OCI-LY7 (cell line): ENCODE data around the gene ARL2. TPM values are rescaled to one million over a fixed set of nuclear protein-coding genes. Genes with fewer than 3 reads are reported as not detected.

Experiments used
- BruUV-seq: library from RNA; stranded (reverse); fragments of 400-500 nt; replicated peaks from 2 replicates; lab custom pipeline; 2021; lab: Mats Ljungman, UMichigan
- CTCF ChIA-PET: fragments of 300-600 bp; sonication (Branson Sonifier 250); formaldehyde crosslinking; loops from one replicate; lab custom pipeline; 2022; ENCODE audit warnings: antibody characterized with exemption; ENCODE audit not compliant: unreplicated experiment; lab: Charles Lee
- POLR2A ChIA-PET: fragments of 300-600 bp; sonication (Branson Sonifier 250); formaldehyde crosslinking; loops from one replicate; lab custom pipeline; 2022; ENCODE audit warnings: antibody characterized with exemption; lab: Charles Lee
- DNase-seq: peaks from one replicate; pipeline ENCODE4 v3.0.0-alpha.2; 2015; ENCODE audit warnings: low spot score
- H2AFZ ChIP-seq: fragments of 200-600 bp; sonication (generic), shearing (Covaris generic); 2 replicates; pipeline ENCODE4 v1.6.1; 2014; ENCODE audit warnings: mild to moderate bottlenecking, antibody characterized with exemption, low read length, moderate library complexity
- H3K27ac ChIP-seq: fragments of 200-600 bp; sonication (generic); 2 replicates; pipeline ENCODE4 v1.5.1; 2014; ENCODE audit warnings: mixed run types, low read depth, mild to moderate bottlenecking, moderate library complexity, low read length, inconsistent platforms; ENCODE audit not compliant: poor library complexity, severe bottlenecking
- H3K36me3 ChIP-seq: fragments of 200-600 bp; sonication (generic); 2 replicates; pipeline ENCODE4 v1.6.1; 2014; ENCODE audit warnings: mild to moderate bottlenecking, antibody characterized with exemption, low read length, moderate library complexity, mixed read lengths; ENCODE audit not compliant: insufficient read depth
- H3K4me1 ChIP-seq: fragments of 200-600 bp; sonication (generic); 2 replicates; pipeline ENCODE4 v1.5.1; 2014; ENCODE audit warnings: mild to moderate bottlenecking, low read length; ENCODE audit not compliant: insufficient read depth, poor library complexity, severe bottlenecking
- H3K4me2 ChIP-seq: fragments of 200-600 bp; sonication (generic); 2 replicates; pipeline ENCODE4 v1.6.1; 2014; ENCODE audit warnings: mild to moderate bottlenecking, low read length
- H3K4me3 ChIP-seq: fragments of 200-600 bp; sonication (generic); 2 replicates; pipeline ENCODE4 v1.5.1; 2014; ENCODE audit warnings: mild to moderate bottlenecking, low read depth, low read length; ENCODE audit not compliant: poor library complexity, severe bottlenecking
- H3K79me2 ChIP-seq: fragments of 200-600 bp; sonication (generic); 2 replicates; pipeline ENCODE4 v1.6.1; 2016; ENCODE audit warnings: low read depth, mild to moderate bottlenecking, low read length, moderate library complexity, mixed read lengths; ENCODE audit not compliant: insufficient read depth
- H3K9me2 ChIP-seq: fragments of 200-600 bp; sonication (generic); 2 replicates; pipeline ENCODE4 v1.6.1; 2016; ENCODE audit warnings: mild to moderate bottlenecking, low read length, mixed read lengths; ENCODE audit not compliant: insufficient read depth
- H3K9me3 ChIP-seq: fragments of 200-600 bp; sonication (generic); 2 replicates; pipeline ENCODE4 v1.6.1; 2014; ENCODE audit warnings: mild to moderate bottlenecking, mixed run types, low read length, mixed read lengths
- H4K20me1 ChIP-seq: fragments of 200-600 bp; sonication (generic); 2 replicates; pipeline ENCODE4 v1.6.1; 2014; ENCODE audit warnings: mild to moderate bottlenecking, antibody characterized with exemption, low read length, moderate library complexity, mixed read lengths; ENCODE audit not compliant: insufficient read depth
- EZH2phosphoT487 ChIP-seq: fragments of 200-600 bp; sonication (generic); IDR thresholded peaks from 2 replicates; pipeline ENCODE4 v1.6.1; 2018; ENCODE audit warnings: low read depth, borderline replicate concordance, mild to moderate bottlenecking, mixed run types, antibody characterized with exemption, low read length, moderate library complexity, mixed read lengths
- intact Hi-C: fragments of 100-400 bp; cut with micrococcal nuclease; formaldehyde crosslinking; loops from one replicate; pipeline ENCODE4 v1.10.0; 2022; ENCODE audit not compliant: unreplicated experiment
- total RNA-seq, 2 experiments: library from RNA; depleted of rRNA in 1 of 2; stranded (reverse); fragments of >200 nt in 1 of 2; shearing (Covaris generic) in 1 of 2; gene quantifications; 2 replicates each; pipeline ENCODE4 v1.2.3, GENCODE V29; 2014 to 2022
- TF ChIP-seq, protein P1 (sequence below): fragments of 200-600 bp; sonication (generic); conservative IDR thresholded peaks from 2 replicates; pipeline ENCODE4 v1.5.1; 2014; ENCODE audit warnings: mild to moderate bottlenecking, antibody characterized with exemption, low read length, moderate library complexity, mixed read lengths

The ARL2 gene
- total RNA-seq, 2 experiments from 2014 or later = 95.9 to 130 TPM

GRCh38 chr11:65053827-65054508 lies 40.0 kb downstream of the ARL2 start:
- Histone ChIP-seq H2AFZ (peak overlapping the region; percentile 60), H3K4me3 (peak overlapping the region; percentile 34), H3K9me2 (no peaks in the 10 kb centered on the region), H3K4me1 (peaks cover 32% of the 10 kb centered on the region), H4K20me1 (no peaks in the 10 kb centered on the region), H3K4me2 (peak overlapping the region; percentile 68), H3K36me3 (no peaks in the 10 kb centered on the region), H3K79me2 (no peaks in the 10 kb centered on the region), H3K9me3 (no peaks in the 10 kb centered on the region), H3K27ac (peak overlapping the region; percentile 55)
- DNase-seq = peak; percentile 77
- POLR2A ChIA-PET = interaction anchor here (1.4 kb wide), 1 partner anchor 13 kb away, joined by 4 read pairs; the partner anchor contains the start of gene SAC3D1
- CTCF ChIA-PET = no interaction called here
- BruUV-seq = no TSS peak
- intact Hi-C loops = no loop called here
- no peak for TF ChIP-seq EZH2phosphoT487
- TF ChIP-seq, protein P1, sequence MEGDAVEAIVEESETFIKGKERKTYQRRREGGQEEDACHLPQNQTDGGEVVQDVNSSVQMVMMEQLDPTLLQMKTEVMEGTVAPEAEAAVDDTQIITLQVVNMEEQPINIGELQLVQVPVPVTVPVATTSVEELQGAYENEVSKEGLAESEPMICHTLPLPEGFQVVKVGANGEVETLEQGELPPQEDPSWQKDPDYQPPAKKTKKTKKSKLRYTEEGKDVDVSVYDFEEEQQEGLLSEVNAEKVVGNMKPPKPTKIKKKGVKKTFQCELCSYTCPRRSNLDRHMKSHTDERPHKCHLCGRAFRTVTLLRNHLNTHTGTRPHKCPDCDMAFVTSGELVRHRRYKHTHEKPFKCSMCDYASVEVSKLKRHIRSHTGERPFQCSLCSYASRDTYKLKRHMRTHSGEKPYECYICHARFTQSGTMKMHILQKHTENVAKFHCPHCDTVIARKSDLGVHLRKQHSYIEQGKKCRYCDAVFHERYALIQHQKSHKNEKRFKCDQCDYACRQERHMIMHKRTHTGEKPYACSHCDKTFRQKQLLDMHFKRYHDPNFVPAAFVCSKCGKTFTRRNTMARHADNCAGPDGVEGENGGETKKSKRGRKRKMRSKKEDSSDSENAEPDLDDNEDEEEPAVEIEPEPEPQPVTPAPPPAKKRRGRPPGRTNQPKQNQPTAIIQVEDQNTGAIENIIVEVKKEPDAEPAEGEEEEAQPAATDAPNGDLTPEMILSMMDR = no peak

DNA sequence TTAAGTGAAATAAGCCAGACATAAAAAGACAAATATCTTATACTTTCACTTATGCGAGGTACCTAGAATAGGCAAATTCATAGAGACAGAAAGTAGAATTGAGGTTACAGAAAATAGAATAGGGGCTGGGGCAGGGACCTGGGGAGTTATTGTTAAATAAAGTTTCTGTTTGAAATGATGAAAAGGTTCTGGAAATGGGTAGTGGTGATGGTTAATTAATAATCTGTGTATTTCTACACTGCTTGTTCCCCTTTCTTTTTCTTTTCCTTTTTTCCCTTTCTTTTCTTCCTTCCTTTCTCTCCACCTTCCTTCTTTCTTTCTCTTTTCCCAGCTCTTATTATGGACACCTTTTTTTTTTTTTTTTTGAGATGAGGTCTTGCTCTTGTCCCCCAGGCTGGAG lies 41.6 kb downstream of the ARL2 start:
- no peaks in the 10 kb centered on the region for H4K20me1 ChIP-seq
- no peak overlapping the region for H3K4me3 ChIP-seq
- no peak overlapping the region for H2AFZ ChIP-seq
- no peak overlapping the region for H3K27ac ChIP-seq
- intact Hi-C loops = no loop called here
- no peaks in the 10 kb centered on the region for H3K36me3 ChIP-seq
- TF ChIP-seq, protein P1 = no peak
- TF ChIP-seq EZH2phosphoT487 = no peak
- 0 out of 2 replicates have a peak overlapping the region, but pooled peaks have one; percentile 8 for H3K4me2 ChIP-seq
- BruUV-seq = no TSS peak
- no peaks in the 10 kb centered on the region for H3K79me2 ChIP-seq
- ChIA-PET CTCF (interaction anchor here (0.6 kb wide), 1 partner anchor 79 kb away, joined by 3 read pairs; no protein-coding TSS in a partner anchor), POLR2A (interaction anchor here (0.6 kb wide), 1 partner anchor 35 kb away, joined by 5 read pairs; no protein-coding TSS in a partner anchor)
- peaks cover 43% of the 10 kb centered on the region for H3K4me1 ChIP-seq
- no peaks in the 10 kb centered on the region for H3K9me2 ChIP-seq
- no peak for DNase-seq
- no peaks in the 10 kb centered on the region for H3K9me3 ChIP-seq

GRCh38 chr11:65056999-65057398 lies 43.0 kb downstream of the ARL2 start:
- no peak overlapping the region for H3K4me3 ChIP-seq
- H3K9me2 ChIP-seq = no peaks in the 10 kb centered on the region
- H4K20me1 ChIP-seq = no peaks in the 10 kb centered on the region
- no peak overlapping the region for H2AFZ ChIP-seq
- peaks cover 46% of the 10 kb centered on the region for H3K4me1 ChIP-seq
- no peaks in the 10 kb centered on the region for H3K79me2 ChIP-seq
- POLR2A ChIA-PET = interaction anchor here (0.6 kb wide), 1 partner anchor 387 kb away, joined by 3 read pairs; no protein-coding TSS in a partner anchor
- no peak overlapping the region for H3K4me2 ChIP-seq
- DNase-seq = no peak
- no peak overlapping the region for H3K27ac ChIP-seq
- intact Hi-C loops = no loop called here
- CTCF ChIA-PET = no interaction called here
- BruUV-seq = no TSS peak
- TF ChIP-seq, protein P1 = no peak
- no peak for TF ChIP-seq EZH2phosphoT487
- no peaks in the 10 kb centered on the region for H3K9me3 ChIP-seq
- no peaks in the 10 kb centered on the region for H3K36me3 ChIP-seq
